Activated CD4-positive, alpha-beta T cell treated with anti-CD3 and anti-CD28 coated beads, Interleukin-2, amount 50 U/mL, for 4 hours (primary cell): ENCODE data around the gene PCNX1.
"Not testable (repeated sequence)": the region's sequence is repeated elsewhere in the genome, so short reads cannot be mapped to it uniquely, and the experiment has no call there.

Experiments used
- DNase-seq, 2 experiments: peaks; one replicate each; pipeline ENCODE4 v3.0.0-alpha.2; 2020

PCNX1 gene

DNA sequence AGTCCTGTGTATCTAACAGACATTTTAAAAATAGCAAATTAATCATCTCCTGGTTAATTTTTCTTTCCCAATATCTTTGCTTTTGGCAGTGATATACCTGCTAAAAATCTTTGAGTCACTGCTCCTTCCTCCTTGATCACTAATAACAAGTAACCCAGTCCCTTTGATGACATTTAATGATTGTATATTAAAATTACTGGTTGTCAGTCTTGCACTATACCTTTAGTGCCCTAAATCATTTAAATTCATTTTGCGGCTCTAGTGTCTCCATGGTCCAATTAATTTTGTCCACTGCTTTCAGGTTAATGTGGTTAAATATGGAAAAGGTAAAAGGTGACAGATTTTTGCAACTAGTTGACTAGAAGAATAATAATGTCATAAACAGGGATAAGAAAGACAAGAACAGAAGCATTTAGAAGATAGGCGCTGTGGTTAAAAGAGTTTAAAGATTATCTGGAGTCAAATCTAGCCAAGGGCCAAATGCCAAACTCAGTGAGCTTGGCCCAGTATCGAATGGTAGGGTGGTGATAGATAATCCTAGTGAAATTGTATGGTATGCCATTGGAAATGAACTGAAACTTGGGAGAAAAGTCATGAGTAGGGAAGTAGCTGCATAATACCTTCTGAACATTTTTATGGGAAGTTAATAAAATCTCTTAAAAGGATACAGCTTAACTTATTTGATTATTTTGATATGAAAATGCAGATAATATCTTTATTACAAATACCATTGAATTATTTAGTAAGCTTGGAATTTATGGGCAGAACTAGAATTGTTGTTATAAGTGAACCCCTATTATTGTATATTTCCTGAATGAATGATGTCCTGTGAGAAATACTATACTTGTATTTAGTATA is 115.0 kb downstream of the PCNX1 start:
- no peak for DNase-seq

DNA sequence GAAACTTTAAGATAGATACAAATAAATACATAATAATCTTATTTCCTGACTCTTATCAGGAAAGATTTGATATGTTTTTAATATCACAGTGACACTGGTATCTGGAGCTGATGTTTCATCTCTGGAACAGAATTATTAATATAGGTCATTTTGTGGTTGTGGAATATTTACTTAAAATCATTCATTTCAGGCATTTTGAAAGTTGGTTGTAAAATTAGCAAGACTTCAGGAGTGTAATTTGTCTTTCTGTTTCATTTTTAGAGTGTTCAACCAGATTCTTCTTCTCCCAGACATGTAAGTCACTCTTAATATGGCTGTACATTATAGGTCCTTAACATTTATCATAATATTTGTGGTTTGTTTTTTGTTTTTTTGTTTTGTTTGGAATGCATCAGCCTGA is 115.7 kb downstream of the PCNX1 start:
- no peak for DNase-seq

DNA sequence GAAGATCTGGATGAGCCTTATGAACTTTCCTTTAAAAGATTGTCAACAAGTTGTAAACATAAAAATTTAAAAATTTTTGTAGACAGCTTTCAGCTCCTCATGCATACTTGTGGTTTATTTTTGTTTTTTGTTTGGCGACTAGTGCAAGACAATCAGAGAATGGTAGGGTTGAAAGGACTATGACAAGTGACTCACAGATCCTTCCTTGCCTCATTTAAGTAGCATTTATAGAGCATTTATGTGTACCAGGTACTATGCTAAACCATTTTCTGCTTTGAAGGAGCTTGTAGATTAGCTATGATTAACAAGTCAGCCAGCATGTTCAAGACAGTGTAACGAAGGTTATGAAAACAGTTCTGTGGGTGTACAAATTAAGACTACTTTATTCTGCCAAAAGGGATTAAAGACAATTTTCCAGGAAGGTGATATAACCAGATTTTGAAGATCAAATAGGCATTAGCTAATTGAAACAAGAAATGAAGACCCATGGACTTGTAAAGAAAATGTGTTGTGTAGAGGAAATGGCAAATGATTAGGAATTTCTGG is 122.0 kb downstream of the PCNX1 start:
- DNase-seq: no peak

DNA sequence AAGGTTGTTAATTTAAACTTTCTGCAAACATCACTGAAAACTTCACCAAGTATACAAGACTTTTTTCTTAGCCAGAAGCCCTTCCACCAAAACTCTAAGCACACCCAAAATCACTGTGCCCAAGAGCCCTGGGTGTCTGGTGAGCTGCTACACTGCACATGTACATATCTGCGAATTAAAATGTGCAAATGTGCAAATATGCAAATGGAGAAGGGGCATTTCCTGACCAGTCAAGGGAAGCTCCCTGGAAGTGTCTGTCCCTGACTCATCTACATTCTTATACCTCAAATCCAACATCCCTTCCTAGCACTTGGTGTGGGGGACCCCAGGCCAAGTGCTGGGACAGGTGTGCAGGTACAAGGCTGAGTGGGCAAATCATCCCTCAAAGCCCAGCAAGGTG is 123.7 kb downstream of the PCNX1 start:
- no peak for DNase-seq

DNA sequence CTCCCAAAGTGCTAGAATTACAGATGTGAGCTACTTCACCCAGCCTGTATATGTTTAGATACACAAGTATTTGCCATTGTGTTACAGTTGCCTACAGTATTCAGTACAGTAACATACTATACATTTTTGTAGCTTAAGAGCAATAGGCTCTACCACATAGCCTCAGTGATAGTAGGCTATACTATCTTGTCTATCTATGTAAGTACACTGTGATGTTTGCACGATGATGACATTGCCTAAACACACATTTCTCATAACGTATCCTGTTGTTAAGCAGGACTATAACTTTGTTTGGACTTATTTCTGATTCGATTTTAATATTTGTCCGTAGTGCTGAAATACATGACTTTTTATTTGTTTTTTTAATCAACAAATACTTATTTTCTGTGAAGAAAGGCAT is 129.2 kb downstream of the PCNX1 start:
- DNase-seq: no peak

DNA sequence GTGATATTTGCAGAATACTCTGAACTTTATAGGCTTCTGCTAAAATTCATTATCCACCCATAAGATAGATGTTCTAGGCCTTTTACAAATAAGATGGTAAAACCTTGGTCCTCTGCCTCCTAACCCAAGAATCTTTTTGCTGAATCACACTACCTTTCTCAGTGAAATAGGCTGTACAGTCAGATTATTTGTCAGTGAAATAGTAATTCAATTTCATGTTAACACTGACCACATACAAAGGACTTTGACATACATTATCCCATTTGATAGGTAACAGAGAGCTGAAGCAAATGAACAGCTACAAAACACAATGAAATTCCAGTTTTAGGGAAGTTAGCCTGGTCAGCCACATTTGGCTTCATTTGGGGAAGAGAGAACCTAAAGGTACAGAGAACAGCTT is 141.1 kb downstream of the PCNX1 start:
- DNase-seq: no peak

DNA sequence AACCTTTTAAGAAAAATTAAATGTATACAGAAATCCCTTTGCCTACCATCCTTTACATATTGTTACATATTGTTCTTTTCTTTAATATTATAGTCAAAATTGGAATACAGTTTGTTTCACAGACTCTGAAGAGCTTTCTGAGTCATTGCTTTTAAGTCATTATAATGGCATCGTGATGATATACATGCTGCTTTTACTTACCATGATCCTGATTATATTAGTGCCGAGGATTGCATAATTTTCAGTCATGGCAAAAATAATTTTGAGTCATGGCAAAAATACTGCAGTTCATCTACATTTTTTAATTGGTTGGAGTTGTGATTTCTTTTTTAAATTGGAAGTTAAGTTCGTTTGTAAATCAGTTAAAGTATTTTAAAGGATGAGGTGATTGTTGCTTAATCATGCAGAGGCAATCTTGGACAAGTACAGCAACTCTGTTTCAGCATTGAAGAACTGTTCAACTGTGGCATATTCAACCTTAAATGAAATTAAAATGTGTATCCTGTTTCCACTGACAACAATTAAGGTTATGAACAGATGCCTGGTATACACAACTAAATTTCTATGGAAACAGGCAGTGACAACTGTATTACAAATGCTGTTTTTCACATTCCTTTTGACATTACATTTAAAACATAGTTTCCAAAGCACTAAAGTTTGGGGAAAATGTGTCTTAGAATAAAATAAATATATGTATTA is 142.3 kb downstream of the PCNX1 start:
- DNase-seq: no peak

DNA sequence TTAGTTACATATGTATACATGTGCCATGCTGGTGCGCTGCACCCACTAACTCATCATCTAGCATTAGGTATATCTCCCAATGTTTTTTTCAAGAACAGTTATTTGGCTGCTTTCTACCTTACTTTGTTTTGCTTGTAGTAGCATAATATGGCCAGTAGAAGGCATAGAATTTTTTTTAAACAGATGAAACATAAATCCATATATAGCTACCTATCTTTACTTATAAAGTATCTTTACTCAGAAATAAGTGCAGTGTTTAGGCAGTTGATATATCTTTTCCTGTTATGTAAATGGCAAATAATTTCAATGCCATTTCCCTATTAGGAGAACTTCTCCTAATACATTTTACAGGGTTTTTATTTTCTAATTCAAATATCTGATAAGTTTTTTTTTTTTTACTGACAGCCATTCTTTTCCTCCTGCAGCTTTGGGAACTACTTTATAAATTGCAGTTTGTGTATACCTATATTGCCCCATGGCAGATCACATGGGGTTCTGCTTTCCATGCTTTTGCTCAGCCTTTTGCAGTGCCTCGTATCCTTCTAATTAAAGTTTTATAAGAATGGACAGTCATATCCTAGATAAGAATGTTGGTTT is 143.1 kb downstream of the PCNX1 start:
- DNase-seq: no peak

DNA sequence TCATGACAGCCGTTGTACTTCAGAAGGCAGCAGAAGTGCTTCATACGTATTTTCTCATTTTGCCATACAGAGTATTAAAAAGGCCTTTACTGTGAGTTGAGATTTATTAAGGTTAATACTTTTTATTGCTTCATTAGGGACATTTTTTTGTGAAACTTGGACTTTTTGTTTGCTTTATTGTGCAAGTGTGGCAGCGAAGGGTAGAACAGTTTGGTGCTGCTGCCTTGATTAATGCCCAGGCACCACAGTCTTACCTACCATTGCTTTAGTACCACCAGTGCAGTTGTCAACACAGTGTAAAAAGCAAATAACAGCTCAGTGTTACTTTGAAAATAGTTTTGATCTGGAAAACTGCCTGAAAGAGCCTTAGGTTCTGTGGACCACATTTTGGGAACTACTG is 147.4 kb downstream of the PCNX1 start:
- DNase-seq: no peak

DNA sequence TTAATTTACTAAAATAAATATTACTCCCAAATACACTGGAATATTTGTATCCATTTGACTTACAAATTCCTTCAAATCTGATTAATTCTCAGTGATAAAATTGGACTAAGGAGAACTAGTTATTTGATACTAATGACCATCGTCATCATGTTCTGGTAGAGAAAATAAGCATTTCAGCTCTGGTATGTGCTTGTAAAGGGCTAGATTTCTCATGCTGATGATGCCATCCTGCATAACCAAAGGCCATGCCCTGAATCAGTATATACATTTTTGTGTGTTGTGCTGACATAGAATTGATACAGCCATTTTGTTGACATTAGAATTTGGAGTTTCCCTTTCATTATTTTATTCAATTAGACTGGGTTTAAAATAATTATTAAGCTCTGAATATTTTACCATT is 148.9 kb downstream of the PCNX1 start:
- DNase-seq: no peak

DNA sequence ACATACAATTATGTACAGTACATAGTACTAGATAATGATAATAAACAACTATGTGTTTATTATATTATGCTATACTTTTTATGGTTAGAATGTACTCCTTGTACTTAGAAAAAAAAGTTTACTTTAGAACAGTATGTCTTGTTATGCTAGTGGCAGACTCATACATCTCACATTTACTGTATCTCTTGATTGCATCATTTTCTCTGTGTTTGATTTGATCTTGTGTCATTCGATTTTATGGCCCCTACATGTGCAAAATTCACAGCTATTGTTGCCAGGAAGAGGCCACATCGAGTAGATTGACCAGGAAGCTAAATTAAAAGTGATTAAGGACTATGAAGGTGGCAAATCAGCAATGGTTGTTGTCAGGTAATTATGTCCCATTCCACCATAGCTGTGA is 153.0 kb downstream of the PCNX1 start:
- DNase-seq: no peak

DNA sequence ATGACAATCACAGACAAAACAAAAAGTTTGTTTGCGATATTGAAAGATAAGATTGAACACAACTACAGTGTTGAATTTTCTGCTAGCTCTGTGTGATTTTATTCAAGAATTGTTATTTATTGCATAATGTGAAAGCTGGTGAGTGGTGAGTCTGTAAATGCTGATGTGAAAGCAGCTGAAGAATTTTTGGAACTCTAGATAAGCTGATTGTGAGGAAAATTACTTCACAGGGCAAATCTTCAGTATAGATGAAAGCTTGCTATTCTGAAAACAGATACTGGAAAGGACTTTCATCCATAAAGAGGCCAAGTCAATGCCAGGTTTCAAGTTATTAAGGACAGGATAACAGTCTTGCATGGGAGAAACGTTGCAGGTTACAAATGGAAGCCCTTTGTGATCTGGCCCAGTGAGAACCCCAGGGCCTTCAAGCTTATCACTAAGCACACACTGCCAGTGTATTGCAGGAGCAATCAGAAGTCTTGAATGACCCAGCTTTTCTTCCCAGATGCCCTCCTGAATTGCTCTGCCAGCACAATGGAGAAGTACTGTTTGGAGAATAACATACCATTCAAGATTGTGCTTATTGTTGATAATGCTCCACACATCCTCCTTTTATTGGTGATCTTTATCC is 153.7 kb downstream of the PCNX1 start:
- no peak for DNase-seq

DNA sequence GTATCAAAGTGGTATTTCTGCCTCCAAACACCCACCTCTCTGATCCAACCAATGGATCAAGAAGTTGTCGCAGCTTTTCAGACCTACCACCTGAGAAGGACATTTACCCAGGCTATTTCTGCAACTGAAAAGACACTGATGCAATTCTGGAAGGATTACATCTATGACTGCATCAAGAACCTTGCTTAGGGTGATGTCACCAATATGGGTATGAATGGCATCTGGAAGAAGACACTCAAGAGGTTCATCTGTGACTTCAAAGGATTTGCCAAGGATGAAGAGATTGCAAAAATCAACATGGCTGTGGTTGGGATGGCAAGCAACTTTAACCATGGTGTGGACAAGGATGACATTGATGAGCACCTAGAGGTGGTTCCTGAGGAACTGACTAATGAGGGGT is 154.2 kb downstream of the PCNX1 start:
- DNase-seq: no peak

DNA sequence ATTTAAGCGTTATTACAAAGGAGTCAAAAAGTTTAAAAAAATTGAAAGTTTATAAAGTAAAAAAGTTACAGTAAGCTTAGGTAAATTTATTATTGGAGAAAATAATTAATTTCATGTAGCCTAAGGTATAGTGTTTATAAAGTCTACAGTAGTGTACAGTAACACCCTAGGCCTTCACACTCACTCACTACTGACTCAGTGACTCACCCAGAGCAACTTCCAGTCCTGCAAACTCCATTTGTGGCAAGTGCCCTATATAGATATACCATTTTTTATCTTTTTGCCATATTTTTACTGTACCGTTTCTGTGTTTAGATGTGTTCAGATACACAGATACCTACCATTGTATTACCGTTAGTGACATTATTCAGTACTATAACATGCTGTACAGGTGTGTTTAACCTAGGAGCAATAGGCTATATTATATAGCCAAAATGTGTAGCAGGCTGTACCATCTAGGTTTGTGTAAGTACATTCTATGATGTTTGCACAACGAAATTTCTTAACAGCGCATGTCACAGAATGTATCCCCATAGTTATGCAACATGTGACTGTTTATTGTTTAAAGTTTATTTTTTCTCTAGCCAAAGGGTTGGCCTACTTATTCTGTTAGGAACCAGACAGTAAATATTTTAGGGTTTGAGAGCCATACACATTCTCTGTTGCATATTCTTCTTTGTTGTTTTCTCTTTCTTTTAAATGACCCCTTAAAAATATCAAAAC is 155.5 kb downstream of the PCNX1 start:
- no peak for DNase-seq

DNA sequence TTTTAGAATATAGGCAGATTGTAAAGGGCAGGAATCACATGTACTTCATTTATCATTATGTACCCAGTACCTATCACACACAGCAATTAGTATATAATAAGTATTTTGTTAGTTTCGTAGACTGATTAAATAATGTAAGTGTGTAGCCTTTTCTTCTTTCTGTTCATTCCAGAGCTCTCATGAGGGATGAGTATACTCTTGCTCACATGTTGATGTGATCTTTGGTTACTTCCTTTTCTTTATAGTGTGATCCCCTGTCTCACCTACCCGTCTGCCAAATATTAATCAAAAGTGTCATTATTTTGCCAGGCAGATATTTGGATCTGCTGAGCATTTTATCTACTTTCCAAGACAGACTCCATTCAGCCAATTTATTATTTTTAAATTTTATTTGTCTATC is 156.1 kb downstream of the PCNX1 start:
- DNase-seq: no peak

DNA sequence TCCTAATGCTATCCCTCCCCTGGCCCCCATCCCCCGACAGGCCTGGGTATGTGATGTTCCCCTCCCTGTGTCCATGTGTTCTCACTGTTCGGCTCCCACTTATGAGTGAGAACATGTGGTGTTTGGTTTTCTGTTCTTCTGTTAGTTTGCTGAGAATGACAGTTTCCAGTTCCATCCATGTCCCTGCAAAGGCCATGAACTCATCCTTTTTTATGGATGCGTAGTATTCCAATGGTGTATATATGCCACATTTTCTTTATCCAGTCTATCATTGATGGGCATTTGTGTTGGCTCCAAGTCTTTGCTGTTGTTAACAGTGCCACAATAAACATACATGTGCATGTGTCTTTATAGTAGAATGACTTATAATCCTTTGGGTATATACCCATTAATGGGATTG is 157.5 kb downstream of the PCNX1 start:
- DNase-seq: not testable (repeated sequence)

DNA sequence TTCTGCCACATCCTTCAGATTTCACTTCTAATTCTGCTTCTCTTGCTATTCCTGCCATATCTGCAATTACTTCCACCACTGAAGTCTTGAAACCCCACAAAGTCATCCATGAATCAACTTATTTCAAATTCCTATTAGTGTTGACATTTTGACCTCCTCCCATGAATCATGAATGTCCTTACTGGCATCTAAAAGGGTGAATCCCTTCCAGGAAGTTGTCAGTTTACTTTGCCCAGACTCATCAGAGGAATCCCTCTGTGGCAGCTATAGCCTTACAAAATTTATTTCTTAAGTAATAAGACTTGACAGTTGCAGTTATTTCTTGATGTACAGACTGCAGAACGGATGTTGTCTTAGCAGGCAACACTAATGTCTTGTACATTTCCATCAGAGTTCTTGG is 162.9 kb downstream of the PCNX1 start:
- no peak for DNase-seq

DNA sequence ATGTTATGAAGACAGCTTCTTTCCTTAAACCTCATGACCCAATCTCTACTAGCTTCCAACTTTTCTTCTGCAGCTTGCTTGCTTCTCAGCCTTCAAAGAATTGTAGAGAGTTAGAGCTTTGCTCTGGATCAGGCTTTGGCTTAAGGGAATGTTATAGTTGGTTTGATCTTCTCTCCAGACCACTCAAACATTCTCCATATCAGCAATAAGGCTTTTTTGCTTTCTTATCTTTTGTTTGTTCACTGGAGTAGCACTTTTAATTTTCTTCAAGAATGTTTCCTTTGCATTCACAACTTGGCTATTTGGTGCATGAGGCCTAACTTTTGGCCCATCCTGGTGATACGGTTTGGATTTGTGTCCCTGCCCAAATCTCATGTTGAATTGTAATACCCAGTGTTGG is 163.8 kb downstream of the PCNX1 start:
- DNase-seq: no peak

DNA sequence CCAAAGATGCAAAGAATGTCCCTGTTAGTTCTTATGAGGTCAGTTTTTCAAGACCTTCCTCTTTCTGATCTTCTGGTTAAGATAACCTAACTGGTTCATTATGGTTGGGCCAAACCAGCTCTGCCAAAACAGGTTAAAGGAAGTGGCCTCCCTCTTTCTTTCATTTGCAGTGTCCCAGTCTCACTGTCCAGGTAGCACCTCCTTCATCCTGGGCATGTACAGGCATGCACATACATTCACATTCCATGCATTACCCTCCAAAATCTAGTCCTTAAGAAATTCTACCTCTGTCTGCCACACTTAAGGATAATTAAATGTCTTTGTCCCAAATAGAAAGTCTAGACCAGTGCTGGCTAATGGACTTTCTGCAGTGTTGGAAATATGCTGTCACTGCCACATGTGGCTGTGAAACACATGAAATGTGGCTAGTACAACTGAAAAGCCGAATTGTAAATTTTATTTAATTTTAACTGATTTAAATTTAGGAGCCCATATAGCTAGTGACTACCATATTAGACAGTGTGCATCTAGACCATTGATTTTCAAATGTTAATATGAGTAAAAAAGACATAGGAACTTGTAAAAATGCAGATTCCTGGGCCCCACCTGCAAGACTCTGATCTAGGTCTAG is 169.3 kb downstream of the PCNX1 start:
- DNase-seq: no peak

DNA sequence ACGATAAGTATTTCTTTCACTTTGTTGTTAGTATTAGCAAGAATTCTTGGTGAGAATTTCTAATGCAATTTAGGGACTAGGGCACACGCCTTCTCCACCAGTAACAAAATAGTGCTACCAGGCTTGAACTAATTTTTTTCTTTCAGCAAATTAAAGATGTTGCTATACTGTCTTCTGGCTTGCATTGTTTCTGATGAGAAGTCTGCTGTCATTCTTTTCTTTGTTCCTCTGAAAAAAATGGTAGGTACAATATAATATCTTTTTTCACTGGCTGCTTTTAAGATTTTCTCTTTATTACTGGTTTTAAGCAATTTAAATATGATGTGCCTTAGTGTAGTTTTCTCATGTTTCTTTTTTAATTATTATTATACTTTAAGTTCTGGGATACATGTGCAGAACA is 171.2 kb downstream of the PCNX1 start:
- no peak for DNase-seq

DNA sequence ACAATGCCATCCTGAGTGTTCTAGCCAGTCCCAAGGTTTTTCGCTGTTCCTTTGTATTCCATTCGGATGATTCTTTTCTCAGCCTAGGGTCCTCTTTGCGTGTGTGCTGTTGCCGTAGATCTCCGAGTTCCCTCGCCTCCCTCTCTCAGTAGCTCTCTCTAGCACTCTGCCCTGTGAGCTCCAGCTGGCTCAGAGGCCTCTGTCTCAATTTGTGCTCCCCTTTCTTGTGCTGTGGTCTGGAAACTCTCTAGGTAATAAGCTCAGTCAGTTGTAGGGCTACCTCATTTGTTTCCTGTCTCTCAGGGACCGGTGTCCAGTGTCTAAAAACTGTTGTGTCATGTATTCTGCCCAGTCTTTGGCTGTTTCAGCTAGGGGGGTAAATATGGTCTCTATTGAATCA is 179.3 kb downstream of the PCNX1 start:
- DNase-seq: no peak

DNA sequence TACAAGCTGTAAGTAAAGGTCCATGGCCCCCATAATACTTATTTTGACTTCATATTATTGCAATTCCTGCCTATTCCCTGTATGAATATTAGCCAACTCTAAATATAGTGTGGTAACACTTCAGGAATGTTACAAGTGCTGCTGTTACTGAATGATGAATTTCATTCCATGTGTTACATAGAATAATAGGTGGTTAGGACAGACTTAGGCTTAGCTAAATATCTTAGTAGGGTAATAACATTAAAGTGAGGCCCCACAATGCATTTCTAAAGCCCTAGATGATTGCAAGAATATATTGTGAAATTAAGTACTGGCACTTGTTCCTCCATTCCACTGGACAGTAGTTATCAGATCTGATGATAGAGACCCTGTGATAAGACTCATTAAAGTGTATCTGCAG is 182.7 kb downstream of the PCNX1 start:
- no peak for DNase-seq
